Endodermal cell (in vitro differentiated cells): ENCODE data around the gene SLC6A5. TPM values are rescaled to one million over a fixed set of nuclear protein-coding genes. Genes with fewer than 3 reads are reported as not detected.

Experiments
- DNase-seq: peaks from one replicate; pipeline ENCODE4 v3.0.0-alpha.2; 2017
- H3K27ac ChIP-seq: 2 replicates; pipeline ENCODE4 v1.5.1; 2013; ENCODE audit warnings: mild to moderate bottlenecking, low read depth, low read length, moderate library complexity
- H3K27me3 ChIP-seq: 2 replicates; pipeline ENCODE4 v1.6.1; 2013; ENCODE audit warnings: mild to moderate bottlenecking, low read length, moderate library complexity; ENCODE audit not compliant: insufficient read depth, control insufficient read depth, poor library complexity, severe bottlenecking
- H3K36me3 ChIP-seq: 2 replicates; pipeline ENCODE4 v1.7.0; 2013; ENCODE audit warnings: mild to moderate bottlenecking, low read length, moderate library complexity; ENCODE audit not compliant: control insufficient read depth, insufficient read depth
- H3K4me1 ChIP-seq: one replicate; pipeline ENCODE4 v1.7.0; 2013; ENCODE audit warnings: low read length; ENCODE audit not compliant: control insufficient read depth, insufficient read depth
- H3K4me3 ChIP-seq: 2 replicates; pipeline ENCODE4 v1.5.1; 2013; ENCODE audit warnings: mild to moderate bottlenecking, low read length, moderate library complexity
- H3K9ac ChIP-seq: 2 replicates; pipeline ENCODE4 v1.6.1; 2013; ENCODE audit warnings: mild to moderate bottlenecking, low read length, moderate library complexity; ENCODE audit not compliant: poor library complexity, severe bottlenecking; ENCODE audit errors: extremely low read depth
- H3K9me3 ChIP-seq: 2 replicates; pipeline ENCODE4 v1.6.1; 2013; ENCODE audit warnings: mild to moderate bottlenecking, low read length, moderate library complexity; ENCODE audit not compliant: control insufficient read depth
- H3K27ac Mint-ChIP-seq: 2 replicates; pipeline ENCODE4 v1.8.0; 2020; ENCODE audit warnings: mixed read lengths
- H3K27me3 Mint-ChIP-seq: 2 replicates; pipeline ENCODE4 v1.8.0; 2021; ENCODE audit warnings: mild to moderate bottlenecking, mixed read lengths; ENCODE audit not compliant: insufficient read depth
- H3K36me3 Mint-ChIP-seq: 2 replicates; pipeline ENCODE4 v1.8.0; 2020; ENCODE audit warnings: low read depth, mixed read lengths
- H3K4me1 Mint-ChIP-seq: 2 replicates; pipeline ENCODE4 v1.8.0; 2020; ENCODE audit warnings: mixed read lengths
- H3K4me3 Mint-ChIP-seq: 2 replicates; pipeline ENCODE4 v1.8.0; 2020; ENCODE audit warnings: mild to moderate bottlenecking, moderate library complexity, mixed read lengths
- H3K9me3 Mint-ChIP-seq: 2 replicates; pipeline ENCODE4 v1.8.0; 2020; ENCODE audit warnings: mild to moderate bottlenecking, mixed read lengths
- CTCF ChIP-seq: fragments of 200-600 bp; sonication (generic); conservative IDR thresholded peaks from 2 replicates; pipeline ENCODE4 v1.5.0; 2021; ENCODE audit warnings: antibody characterized with exemption, mild to moderate bottlenecking
- WGBS, 2 experiments: methylation state at CpG; one replicate each; pipeline versions ENCODE4 v1.1.5 to v1.1.7; 2013; ENCODE audit warnings: missing lambda C conversion rate in 2 of 2, mixed read lengths in 1 of 2; ENCODE audit not compliant: insufficient coverage in 1 of 2, insufficient read length in 1 of 2; 5-methylcytosine and 5-hydroxymethylcytosine counted together
- total RNA-seq, 2 donors: library from RNA; stranded (reverse); fragmentation: NEBNext Ultra II Directional in 1 of 2; extraction: Animal tissue kit (Norgen Biotek cat#: 25700) in 1 of 2; gene quantifications; 2 replicates in 1 of 2; 3 replicates in 1 of 2; pipeline ENCODE4 v1.2.1, GENCODE V29; 2021

SLC6A5 gene
- total RNA-seq, 2 donors from 2014 or later, result not detected

GRCh38 chr11:20623252-20623651 lies 23.8 kb downstream of the SLC6A5 start:
- WGBS, 2 experiments, result 77 to 100% methylated on average over 2 to 4 of the region's 4 CpGs

GRCh38 chr11:20626279-20626678 lies 26.9 kb downstream of the SLC6A5 start:
- 85 to 92% methylated on average over 4 of the region's 4 CpGs for WGBS, 2 experiments

More at GRCh38 chr11:20623252-20623651, 23.8 kb downstream of the SLC6A5 start:
- no peaks in the 10 kb centered on the region for H3K4me1 Mint-ChIP-seq
- H3K36me3 Mint-ChIP-seq, result no peaks in the 10 kb centered on the region
- H3K27ac Mint-ChIP-seq, result no peak overlapping the region
- peaks cover 37% of the 10 kb centered on the region for H3K27me3 Mint-ChIP-seq
- Histone ChIP-seq H3K36me3 (no peaks in the 10 kb centered on the region), H3K27ac (no peak overlapping the region), H3K9ac (no peak overlapping the region), H3K9me3 (no peaks in the 10 kb centered on the region), H3K4me3 (no peak overlapping the region), H3K27me3 (no peaks in the 10 kb centered on the region), H3K4me1 (no peaks in the 10 kb centered on the region)
- no peak overlapping the region for H3K4me3 Mint-ChIP-seq
- no peak for TF ChIP-seq CTCF
- no peak for DNase-seq
- H3K9me3 Mint-ChIP-seq, result no peaks in the 10 kb centered on the region

DNA sequence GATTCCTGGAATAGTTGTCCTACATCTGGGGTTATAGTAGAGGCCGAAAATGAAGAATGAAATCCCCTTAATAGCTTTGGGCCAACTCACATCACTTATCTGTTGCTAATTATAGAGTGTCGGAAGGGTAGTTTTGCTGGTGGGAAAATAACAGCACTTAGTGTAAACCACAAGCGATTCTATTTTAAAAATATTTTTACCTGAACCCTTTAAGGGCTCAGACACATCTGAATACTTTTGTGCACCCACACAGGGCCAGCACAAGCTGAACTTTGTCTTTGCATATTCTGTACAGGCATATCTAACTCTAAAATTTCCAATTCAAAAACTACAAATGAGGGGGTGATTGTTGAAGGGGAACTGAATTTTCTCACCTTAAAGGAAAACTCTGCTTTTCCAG lies 27.6 kb downstream of the SLC6A5 start:
- 81% methylated on average over 2 to 3 of the region's 3 CpGs for WGBS, 2 experiments
- Histone ChIP-seq H3K27ac (no peak overlapping the region), H3K27me3 (peaks cover 5% of the 10 kb centered on the region), H3K9ac (no peak overlapping the region), H3K4me1 (peaks cover 4% of the 10 kb centered on the region), H3K4me3 (no peak overlapping the region), H3K36me3 (no peaks in the 10 kb centered on the region), H3K9me3 (peaks cover 4% of the 10 kb centered on the region)
- no peak for DNase-seq
- Mint-ChIP-seq H3K36me3 (no peaks in the 10 kb centered on the region), H3K4me3 (no peak overlapping the region), H3K9me3 (no peaks in the 10 kb centered on the region), H3K27ac (no peak overlapping the region), H3K27me3 (peaks cover 53% of the 10 kb centered on the region), H3K4me1 (peaks cover 9% of the 10 kb centered on the region)
- no peak for TF ChIP-seq CTCF

More at GRCh38 chr11:20626279-20626678, 26.9 kb downstream of the SLC6A5 start:
- H3K36me3 Mint-ChIP-seq, result no peaks in the 10 kb centered on the region
- Histone ChIP-seq H3K36me3 (no peaks in the 10 kb centered on the region), H3K27me3 (peaks cover 5% of the 10 kb centered on the region), H3K27ac (no peak overlapping the region), H3K9ac (no peak overlapping the region), H3K4me1 (no peaks in the 10 kb centered on the region), H3K9me3 (peaks cover 4% of the 10 kb centered on the region), H3K4me3 (no peak overlapping the region)
- TF ChIP-seq CTCF, result no peak
- no peak overlapping the region for H3K4me3 Mint-ChIP-seq
- no peak overlapping the region for H3K27ac Mint-ChIP-seq
- H3K9me3 Mint-ChIP-seq, result no peaks in the 10 kb centered on the region
- peaks cover 52% of the 10 kb centered on the region for H3K27me3 Mint-ChIP-seq
- H3K4me1 Mint-ChIP-seq, result peaks cover 2% of the 10 kb centered on the region
- DNase-seq, result no peak
